HUES48 (cell line): ENCODE results near the gene FAM162A.

ENCODE experiments used
- H3K27ac ChIP-seq: one replicate; pipeline ENCODE4 v1.7.0; 2013; ENCODE audit warnings: low read depth, low read length, inconsistent platforms
- H3K27me3 ChIP-seq: 2 replicates; pipeline ENCODE4 v1.6.1; 2013; ENCODE audit warnings: mild to moderate bottlenecking, low read length; ENCODE audit not compliant: control insufficient read depth, insufficient read depth
- H3K36me3 ChIP-seq: 2 replicates; pipeline ENCODE4 v1.6.1; 2013; ENCODE audit warnings: low read length; ENCODE audit not compliant: control insufficient read depth, insufficient read depth
- H3K4me1 ChIP-seq: 2 replicates; pipeline ENCODE4 v1.6.1; 2013; ENCODE audit warnings: mild to moderate bottlenecking, low read length; ENCODE audit not compliant: control insufficient read depth, insufficient read depth
- H3K4me3 ChIP-seq: 2 replicates; pipeline ENCODE4 v1.5.1; 2013; ENCODE audit warnings: mild to moderate bottlenecking, low read depth, low read length
- H3K9ac ChIP-seq: 2 replicates; pipeline ENCODE4 v1.6.1; 2013; ENCODE audit warnings: mild to moderate bottlenecking, low read depth, low read length, moderate library complexity
- H3K9me3 ChIP-seq: 2 replicates; pipeline ENCODE4 v1.6.1; 2013; ENCODE audit warnings: low read length; ENCODE audit not compliant: control insufficient read depth, insufficient read depth

FAM162A gene

DNA sequence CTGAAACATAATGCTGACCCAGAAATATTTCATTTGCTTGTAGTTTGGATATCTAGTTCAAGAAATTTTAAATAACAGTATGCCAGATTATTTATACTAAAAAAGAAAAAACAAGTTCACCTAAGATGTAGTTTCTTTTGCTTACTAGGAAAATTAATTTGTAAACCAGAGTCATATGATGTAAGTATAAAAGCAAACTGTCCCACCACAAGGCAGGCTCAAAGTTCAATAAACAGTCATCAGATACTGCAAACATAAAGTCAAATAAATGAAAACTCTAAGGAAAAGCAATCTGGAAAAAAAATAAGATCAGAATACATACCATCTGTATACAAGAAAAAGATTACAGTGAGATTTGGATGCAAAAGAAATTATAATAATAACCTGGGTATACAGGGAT lies 72.1 kb downstream of the FAM162A start:
- Histone ChIP-seq H3K27ac (no peak overlapping the region), H3K36me3 (peaks cover 90% of the 10 kb centered on the region), H3K9me3 (no peaks in the 10 kb centered on the region), H3K4me1 (no peaks in the 10 kb centered on the region), H3K27me3 (no peaks in the 10 kb centered on the region), H3K4me3 (no peak overlapping the region), H3K9ac (no peak overlapping the region)

DNA sequence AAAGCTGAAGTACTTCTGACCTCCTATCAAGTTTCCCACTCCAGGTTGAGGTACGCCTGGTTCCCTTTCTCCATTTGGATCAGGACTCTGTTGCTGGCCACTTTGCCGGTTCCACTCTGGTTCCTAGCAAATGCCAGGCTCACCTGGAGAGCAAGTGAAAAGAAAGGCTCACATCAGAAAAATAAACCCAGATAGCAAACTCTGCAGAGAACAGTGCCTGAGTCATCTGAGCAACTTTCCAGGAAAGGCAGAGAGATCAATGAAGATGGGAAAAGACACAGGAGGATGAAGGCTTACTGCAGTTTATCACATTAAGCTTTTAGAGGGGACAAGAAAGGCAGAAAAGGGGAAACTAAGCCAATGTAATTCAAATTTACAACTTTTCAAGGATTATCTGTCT lies 73.7 kb downstream of the FAM162A start:
- Histone ChIP-seq H3K4me3 (no peak overlapping the region), H3K9ac (no peak overlapping the region), H3K36me3 (peaks cover 93% of the 10 kb centered on the region), H3K27ac (no peak overlapping the region), H3K9me3 (no peaks in the 10 kb centered on the region), H3K4me1 (no peaks in the 10 kb centered on the region), H3K27me3 (no peaks in the 10 kb centered on the region)

DNA sequence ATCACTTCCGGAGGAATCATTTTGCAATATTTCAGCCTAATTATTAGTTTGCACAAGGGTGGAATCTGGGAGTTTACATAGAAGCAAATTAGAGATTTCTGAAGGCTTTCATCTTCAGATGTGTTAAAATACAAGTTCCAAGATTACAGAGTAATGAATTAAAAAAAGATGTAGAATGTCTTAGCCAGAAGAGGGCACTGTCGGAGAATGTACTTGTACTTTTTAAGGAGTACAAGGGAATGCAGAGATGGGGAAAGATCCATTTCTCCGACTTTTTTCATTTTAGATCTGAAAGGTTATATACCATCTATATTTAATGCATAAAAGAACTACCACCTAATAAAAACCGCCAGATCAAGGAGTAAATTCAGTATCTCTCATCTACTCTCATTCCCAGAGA lies 75.0 kb downstream of the FAM162A start:
- Histone ChIP-seq H3K27ac (no peak overlapping the region), H3K36me3 (peaks cover 91% of the 10 kb centered on the region), H3K4me3 (no peak overlapping the region), H3K27me3 (no peaks in the 10 kb centered on the region), H3K4me1 (no peaks in the 10 kb centered on the region), H3K9ac (no peak overlapping the region), H3K9me3 (no peaks in the 10 kb centered on the region)

DNA sequence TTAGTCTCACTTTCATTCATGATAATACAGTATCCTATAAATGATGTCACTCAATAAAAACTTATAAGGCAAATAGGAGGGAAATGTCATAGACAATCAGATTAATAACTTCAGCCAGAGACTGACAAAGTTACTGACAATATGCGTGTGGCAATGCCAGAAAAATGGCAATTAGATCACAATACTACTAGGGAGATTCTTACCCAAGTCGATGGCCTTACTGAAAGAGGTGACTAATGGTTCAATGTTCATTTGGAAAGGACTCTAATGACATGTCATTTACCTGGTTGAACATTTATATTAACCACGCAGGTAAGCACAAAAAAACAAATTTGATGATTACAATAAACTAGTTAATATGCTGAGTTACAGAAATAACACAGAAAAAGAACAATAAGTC lies 77.8 kb downstream of the FAM162A start:
- Histone ChIP-seq H3K27ac (no peak overlapping the region), H3K4me1 (no peaks in the 10 kb centered on the region), H3K9ac (no peak overlapping the region), H3K9me3 (no peaks in the 10 kb centered on the region), H3K27me3 (no peaks in the 10 kb centered on the region), H3K4me3 (no peak overlapping the region), H3K36me3 (peaks cover 89% of the 10 kb centered on the region)
